Pancreas (tissue), 10 donors: ENCODE results near the gene RNF157. TPM values are rescaled to one million over a fixed set of nuclear protein-coding genes. Genes with fewer than 3 reads are reported as not detected.

Experiments
- ATAC-seq, 4 donors: fragments of 200-7000 bp; cut with Tn5 transposase; one replicate each; pipeline versions ENCODE4 v1.8.0 to v1.9.1; 2020; ENCODE audit warnings: mild to moderate bottlenecking in 4 of 4, moderate library complexity in 4 of 4
- DNase-seq, 6 donors: peaks; one replicate each; pipeline ENCODE4 v3.0.0-alpha.2; 2020
- FAIRE-seq: peaks from 2 replicates; lab custom pipeline; 2012; peaks lifted over from hg19 to GRCh38; lab: Jason Lieb, UNC
- H3K27ac ChIP-seq, 4 donors: fragments of 200-600 bp; sonication (generic); 1 replicate in 3 of 4; 2 replicates in 1 of 4; pipeline versions ENCODE4 v1.5.0 to v1.8.0; 2020
- H3K27me3 ChIP-seq, 4 donors: fragments of 200-600 bp; one replicate each; pipeline ENCODE4 v1.8.0; 2021
- H3K36me3 ChIP-seq, 3 donors: fragments of 200-600 bp; sonication (generic) in 1 of 3; one replicate each; pipeline versions ENCODE4 v1.5.0 to v1.8.0; 2020 to 2021
- H3K4me1 ChIP-seq, 3 donors: fragments of 200-600 bp; one replicate each; pipeline ENCODE4 v1.8.0; 2021
- H3K4me3 ChIP-seq, 4 donors: fragments of 200-600 bp; sonication (generic) in 2 of 4; one replicate each; pipeline versions ENCODE4 v1.5.0 to v1.8.0; 2020 to 2021
- H3K9me3 ChIP-seq, 4 donors: fragments of 200-600 bp; one replicate each; pipeline ENCODE4 v1.8.0; 2021
- WGBS, 2 donors: extraction: QIAGEN DNeasy Blood & Tissue Kit; methylation state at CpG; one replicate each; pipeline ENCODE4 v1.1.7; 2013; 5-methylcytosine and 5-hydroxymethylcytosine counted together
- intact Hi-C, 3 donors: fragments of 100-400 bp; cut with DNase I; formaldehyde crosslinking; loops; one replicate each; pipeline versions ENCODE4 v1.11.1 to v1.14.2; 2022
- microRNA-seq, 2 donors: library from miRNA; unstranded; fragments of <30 nt; microRNA quantifications; one replicate each; pipeline versions ENCODE4 to v1.1.0, GENCODE V29; 2019 to 2020
- polyA plus RNA-seq, 2 donors: library from polyadenylated mRNA; stranded (reverse); fragments of 200-250 nt; gene quantifications; one replicate each; pipeline ENCODE4 v1.2.3, GENCODE V29; 2013
- total RNA-seq, 6 donors: library from RNA; stranded (reverse); fragmentation: NEBNext Ultra II Directional in 4 of 6; extraction: Animal tissue kit (Norgen Biotek cat#: 25700) in 4 of 6; gene quantifications; one replicate each; pipeline versions ENCODE4 v1.2.1 to v1.2.4, GENCODE V29; 2021 to 2023
- TF ChIP-seq, protein P1 (sequence below), 4 donors: fragments of 200-600 bp; sonication (generic) in 3 of 4; IDR thresholded peaks; one replicate each; pipeline versions ENCODE4 v1.5.0 to v1.8.0; 2021; ENCODE audit warnings: antibody characterized with exemption in 4 of 4
- donor health status: healthy with polysubstance abuse.
- donor health status: DM: no; HTN: no; CAD: no; lungs with moderate emphysema.
- donor health status: DM: no; HTN: no; CAD: no.
- donor health status: control.
- donor health status: control.
- donor health status: Bipolar disorder and iron deficiency.
- donor health status: DM: yes; HTN: yes; CAD: no.
- donor health status: DM: no; HTN: no; CAD: no.
- donor health status: DM: no; HTN: no; CAD: no.
- donor health status: DM: yes; HTN: yes; CAD: no.

RNF157 gene
- total and polyA plus RNA-seq, 8 donors: 0.87 to 6.4 (median 3.3) TPM

DNA sequence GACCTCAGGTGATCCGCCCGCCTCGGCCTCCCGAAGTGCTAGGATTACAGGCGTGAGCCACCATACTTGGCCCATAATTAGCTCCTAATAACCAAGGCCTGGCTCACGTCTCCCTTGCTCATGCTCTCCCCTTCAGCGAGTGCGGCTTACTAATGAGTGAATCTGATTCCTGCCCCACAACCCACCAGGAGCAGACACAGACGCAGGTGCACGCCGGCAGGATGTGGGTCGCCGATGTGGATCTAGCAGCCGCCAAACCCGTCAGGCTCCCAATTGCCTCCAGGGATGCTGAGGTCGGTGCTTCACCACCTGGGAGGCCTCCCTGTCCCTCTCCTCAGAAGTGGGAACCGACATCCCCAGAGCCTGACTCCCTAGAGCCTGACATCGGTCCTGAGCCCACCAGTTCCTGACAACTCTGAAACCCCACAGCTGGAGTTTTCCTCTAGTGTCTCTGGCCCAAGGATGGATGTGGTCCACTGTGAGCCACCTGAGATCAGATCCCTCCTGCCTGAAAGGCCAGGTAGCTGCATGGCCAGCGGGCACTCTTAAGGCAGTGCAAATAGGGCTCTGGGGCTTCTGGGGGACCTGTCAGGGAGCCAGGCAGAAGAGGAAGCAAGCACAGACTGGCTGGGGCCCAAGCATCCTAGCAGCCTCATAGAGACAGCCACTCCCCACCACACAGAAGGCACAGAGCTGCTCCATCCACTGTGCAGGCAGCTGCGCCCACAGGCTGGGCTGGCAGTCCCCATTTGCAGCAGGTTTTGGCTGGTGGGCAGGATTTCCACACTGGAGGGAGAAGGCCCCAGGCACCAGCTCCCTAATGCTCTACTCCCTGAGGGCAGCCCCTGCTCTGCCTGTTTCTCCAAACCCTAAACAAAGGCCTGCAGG is 147.5 kb downstream of the RNF157 start:
- Histone ChIP-seq H3K4me3 (no peak overlapping the region), H3K36me3 (peaks cover 0 to 71% (median 24%) of the 10 kb centered on the region in 3 donors), H3K27ac (no peak overlapping the region), H3K4me1 (no peaks in the 10 kb centered on the region), H3K27me3 (no peaks in the 10 kb centered on the region), H3K9me3 (no peaks in the 10 kb centered on the region)
- TF ChIP-seq, protein P1, sequence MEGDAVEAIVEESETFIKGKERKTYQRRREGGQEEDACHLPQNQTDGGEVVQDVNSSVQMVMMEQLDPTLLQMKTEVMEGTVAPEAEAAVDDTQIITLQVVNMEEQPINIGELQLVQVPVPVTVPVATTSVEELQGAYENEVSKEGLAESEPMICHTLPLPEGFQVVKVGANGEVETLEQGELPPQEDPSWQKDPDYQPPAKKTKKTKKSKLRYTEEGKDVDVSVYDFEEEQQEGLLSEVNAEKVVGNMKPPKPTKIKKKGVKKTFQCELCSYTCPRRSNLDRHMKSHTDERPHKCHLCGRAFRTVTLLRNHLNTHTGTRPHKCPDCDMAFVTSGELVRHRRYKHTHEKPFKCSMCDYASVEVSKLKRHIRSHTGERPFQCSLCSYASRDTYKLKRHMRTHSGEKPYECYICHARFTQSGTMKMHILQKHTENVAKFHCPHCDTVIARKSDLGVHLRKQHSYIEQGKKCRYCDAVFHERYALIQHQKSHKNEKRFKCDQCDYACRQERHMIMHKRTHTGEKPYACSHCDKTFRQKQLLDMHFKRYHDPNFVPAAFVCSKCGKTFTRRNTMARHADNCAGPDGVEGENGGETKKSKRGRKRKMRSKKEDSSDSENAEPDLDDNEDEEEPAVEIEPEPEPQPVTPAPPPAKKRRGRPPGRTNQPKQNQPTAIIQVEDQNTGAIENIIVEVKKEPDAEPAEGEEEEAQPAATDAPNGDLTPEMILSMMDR (IDR thresholded peaks at IDR 0.05): no peak
- ATAC-seq (no peak), FAIRE-seq (no peak), DNase-seq (no peak)
- intact Hi-C loops: no loop called here
- 93 to 95% methylated on average over 20 of the region's 20 CpGs for WGBS, 2 donors

Small RNA genes lying within 50 kb of the gene (microRNA-seq; reads per million reads assigned to microRNA genes)
- 1.2 to 1.9 reads per million in 2 donors for gene MIR6868

Other genes starting within 250 kb of the RNF157 start
- 1 to 10 TPM; 1.9 to 6.3 (median 3.0) TPM for gene CDK3, start 239.6 kb downstream of the RNF157 start, total RNA-seq
- gene CDK3, start 239.6 kb downstream of the RNF157 start, polyA plus RNA-seq: 10 to 100 TPM; 32.2 to 34.7 TPM
- 1 to 10 TPM; 1.3 to 3.5 (median 2.9) TPM for gene EVPL, start 213.2 kb downstream of the RNF157 start, total RNA-seq
- 10 to 100 TPM in 1 of 2 donors, 1 to 10 TPM in 1; 6.5 to 14.6 TPM for gene EVPL, start 213.2 kb downstream of the RNF157 start, polyA plus RNA-seq
- 10 to 100 TPM; 42.4 to 74.6 (median 55.3) TPM for gene SRP68, start 168.0 kb downstream of the RNF157 start, total RNA-seq
- 10 to 100 TPM; 32.2 to 45.9 TPM for gene SRP68, start 168.0 kb downstream of the RNF157 start, polyA plus RNA-seq
- under 1 TPM in 2 of 6 donors, not detected in 4; 0.12 to 0.19 TPM for gene GALR2, start 165.7 kb downstream of the RNF157 start, total RNA-seq
- gene GALR2, start 165.7 kb downstream of the RNF157 start, polyA plus RNA-seq: under 1 TPM in 1 of 2 donors, not detected in 1; 0.11 TPM
- gene ZACN, start 161.3 kb downstream of the RNF157 start, total RNA-seq: under 1 TPM in 1 of 6 donors, not detected in 5; 0.06 TPM
- gene ZACN, start 161.3 kb downstream of the RNF157 start, polyA plus RNA-seq: 1 to 10 TPM; 3.4 to 4.2 TPM
- 10 to 100 TPM; 38.4 to 81.3 (median 49.8) TPM for gene EXOC7, start 136.7 kb downstream of the RNF157 start, total RNA-seq
- gene EXOC7, start 136.7 kb downstream of the RNF157 start, polyA plus RNA-seq: 100 to 1,000 TPM in 1 of 2 donors, 10 to 100 TPM in 1; 97.1 to 103 TPM
- gene FOXJ1, start 99.2 kb downstream of the RNF157 start, total RNA-seq: 1 to 10 TPM in 1 of 6 donors, under 1 TPM in 5; 0.14 to 1.2 (median 0.36) TPM
- 1 to 10 TPM; 2.4 to 5.7 TPM for gene FOXJ1, start 99.2 kb downstream of the RNF157 start, polyA plus RNA-seq
- 10 to 100 TPM; 17.8 to 34.6 (median 24.6) TPM for gene UBALD2, start 24.9 kb upstream of the RNF157 start, total RNA-seq
- 10 to 100 TPM; 21.8 to 30.0 TPM for gene UBALD2, start 24.9 kb upstream of the RNF157 start, polyA plus RNA-seq
- gene QRICH2, start 67.8 kb upstream of the RNF157 start, total RNA-seq: 1 to 10 TPM in 5 of 6 donors, under 1 TPM in 1; 0.81 to 2.6 (median 1.6) TPM
- gene QRICH2, start 67.8 kb upstream of the RNF157 start, polyA plus RNA-seq: 1 to 10 TPM; 7.4 to 9.2 TPM
- gene PRPSAP1, start 113.4 kb upstream of the RNF157 start, total RNA-seq: 10 to 100 TPM; 18.5 to 39.7 (median 24.3) TPM
- 10 to 100 TPM; 26.2 to 43.3 TPM for gene PRPSAP1, start 113.4 kb upstream of the RNF157 start, polyA plus RNA-seq
- gene SPHK1, start 144.1 kb upstream of the RNF157 start, total RNA-seq: 10 to 100 TPM in 2 of 6 donors, 1 to 10 TPM in 4; 5.1 to 25.4 (median 8.5) TPM
- 10 to 100 TPM; 30.9 to 46.3 TPM for gene SPHK1, start 144.1 kb upstream of the RNF157 start, polyA plus RNA-seq
- 10 to 100 TPM; 10.4 to 19.8 (median 14.3) TPM for gene UBE2O, start 212.7 kb upstream of the RNF157 start, total RNA-seq
- gene UBE2O, start 212.7 kb upstream of the RNF157 start, polyA plus RNA-seq: 10 to 100 TPM; 16.3 to 17.3 TPM
- gene AANAT, start 227.1 kb upstream of the RNF157 start, total RNA-seq: under 1 TPM in 1 of 6 donors, not detected in 5; 0.16 TPM
- gene AANAT, start 227.1 kb upstream of the RNF157 start, polyA plus RNA-seq: under 1 TPM in 1 of 2 donors, not detected in 1; 0.23 TPM